Uterus (tissue), 4 donors: ENCODE results near the gene MYO1D. TPM values are rescaled to one million over a fixed set of nuclear protein-coding genes. Genes with fewer than 3 reads are reported as not detected.

Experiments used
- DNase-seq, 2 donors: peaks; one replicate each; pipeline ENCODE4 v3.0.0-alpha.2; 2019 to 2020
- H3K27ac ChIP-seq, 2 donors: fragments of 200-600 bp; sonication (generic); 1 replicate in 1 of 2; 2 replicates in 1 of 2; pipeline ENCODE4 v1.5.1; 2016 to 2018
- H3K27me3 ChIP-seq, 2 donors: fragments of 200-600 bp; sonication (generic); one replicate each; pipeline ENCODE4 v1.5.1; 2018 to 2019; ENCODE audit warnings: control low read depth in 1 of 2
- H3K36me3 ChIP-seq, 2 donors: fragments of 200-600 bp; sonication (generic); one replicate each; pipeline ENCODE4 v1.5.1; 2019; ENCODE audit warnings: control low read depth in 1 of 2
- H3K4me1 ChIP-seq, 2 donors: fragments of 200-600 bp; sonication (generic); one replicate each; pipeline ENCODE4 v1.5.1; 2018 to 2019; ENCODE audit warnings: control low read depth in 1 of 2
- H3K4me3 ChIP-seq, 2 donors: fragments of 200-600 bp; sonication (generic); 1 replicate in 1 of 2; 2 replicates in 1 of 2; pipeline ENCODE4 v1.5.1; 2018 to 2019; ENCODE audit warnings: mild to moderate bottlenecking in 1 of 2
- H3K9me3 ChIP-seq, 2 donors: fragments of 200-600 bp; sonication (generic); one replicate each; pipeline ENCODE4 v1.5.1; 2019; ENCODE audit warnings: control low read depth in 1 of 2
- CTCF ChIP-seq, 4 experiments: fragments of 200-600 bp in 2 of 4; fragments of 450-650 bp in 2 of 4; sonication (generic) in 2 of 4; IDR thresholded peaks; one replicate each; pipeline ENCODE4 v1.5.1; 2016 to 2019; ENCODE audit warnings: antibody characterized with exemption in 4 of 4, mild to moderate bottlenecking in 2 of 4, moderate library complexity in 1 of 4
- POLR2A ChIP-seq, 2 donors: fragments of 450-650 bp; IDR thresholded peaks; one replicate each; pipeline ENCODE4 v1.6.1; 2016; ENCODE audit warnings: antibody characterized with exemption in 2 of 2, mild to moderate bottlenecking in 1 of 2, moderate library complexity in 1 of 2
- intact Hi-C: fragments of 100-400 bp; cut with DNase I; formaldehyde crosslinking; loops from one replicate; pipeline ENCODE4 v1.15.1; 2023; ENCODE audit warnings: low total_unique reads
- total RNA-seq, 4 donors: library from RNA; depleted of rRNA in 3 of 4; stranded (reverse); fragments of >200 nt in 3 of 4; gene quantifications; one replicate each; pipeline versions ENCODE4 v1.1.0 to v1.2.4, GENCODE V29; 2014 to 2023
- donor health status: DM: yes; HTN: yes; CAD: no.

Gene MYO1D
- total RNA-seq, 4 donors from 2014 or later = 20.4 to 55.2 (median 30.6) TPM

- intact Hi-C loops = no loop called here
- Histone ChIP-seq H3K27ac (no peak overlapping the region), H3K36me3 (no peaks in the 10 kb centered on the region), H3K4me1 (peaks cover 0 to 7% of the 10 kb centered on the region in 2 donors), H3K4me3 (no peak overlapping the region), H3K27me3 (no peaks in the 10 kb centered on the region), H3K9me3 (no peaks in the 10 kb centered on the region)
- TF ChIP-seq POLR2A (IDR thresholded peaks at IDR 0.05) (no peak), CTCF (IDR thresholded peaks at IDR 0.05) (no peak)
- DNase-seq = no peak
Observed at GRCh38 chr17:32831223-32831622, 45.7 kb downstream of the MYO1D start.

GRCh38 chr17:32828822-32829221, 48.1 kb downstream of the MYO1D start:
- no peaks in the 10 kb centered on the region for H3K36me3 ChIP-seq
- H3K4me1 ChIP-seq = peaks cover 0 to 7% of the 10 kb centered on the region in 2 donors
- no peak for DNase-seq
- peak overlapping the region in 1 of 2 donors; percentile 21 for H3K27ac ChIP-seq
- intact Hi-C loops = no loop called here
- no peaks in the 10 kb centered on the region for H3K9me3 ChIP-seq
- no peaks in the 10 kb centered on the region for H3K27me3 ChIP-seq
- TF ChIP-seq CTCF (IDR thresholded peaks at IDR 0.05) (no peak), POLR2A (IDR thresholded peaks at IDR 0.05) (no peak)
- H3K4me3 ChIP-seq = no peak overlapping the region

GRCh38 chr17:32827227-32827626, 49.7 kb downstream of the MYO1D start:
- intact Hi-C loops = no loop called here
- H3K27ac ChIP-seq = peak overlapping the region in 1 of 2 donors; percentile 50

GRCh38 chr17:32826076-32826475, 50.8 kb downstream of the MYO1D start:
- Histone ChIP-seq H3K27me3 (no peaks in the 10 kb centered on the region), H3K36me3 (no peaks in the 10 kb centered on the region), H3K4me3 (no peak overlapping the region), H3K4me1 (peaks cover 0 to 7% of the 10 kb centered on the region in 2 donors), H3K9me3 (no peaks in the 10 kb centered on the region), H3K27ac (no peak overlapping the region)
- no peak for DNase-seq
- TF ChIP-seq CTCF (IDR thresholded peaks at IDR 0.05) (no peak), POLR2A (IDR thresholded peaks at IDR 0.05) (no peak)
- intact Hi-C loops = no loop called here

More at GRCh38 chr17:32827227-32827626, 49.7 kb downstream of the MYO1D start:
- no peak for TF ChIP-seq CTCF (IDR thresholded peaks at IDR 0.05)
- no peak for TF ChIP-seq POLR2A (IDR thresholded peaks at IDR 0.05)
- H3K4me3 ChIP-seq = no peak overlapping the region
- H3K27me3 ChIP-seq = no peaks in the 10 kb centered on the region
- peaks cover 0 to 7% of the 10 kb centered on the region in 2 donors for H3K4me1 ChIP-seq
- no peak for DNase-seq
- H3K36me3 ChIP-seq = no peaks in the 10 kb centered on the region
- H3K9me3 ChIP-seq = no peaks in the 10 kb centered on the region

- Histone ChIP-seq H3K27ac (peak overlapping the region in 1 of 2 donors; percentile 38), H3K4me3 (no peak overlapping the region), H3K9me3 (no peaks in the 10 kb centered on the region), H3K27me3 (no peaks in the 10 kb centered on the region), H3K4me1 (peaks cover 0 to 5% of the 10 kb centered on the region in 2 donors), H3K36me3 (no peaks in the 10 kb centered on the region)
- no peak for DNase-seq
- intact Hi-C loops = no loop called here
- TF ChIP-seq POLR2A (IDR thresholded peaks at IDR 0.05) = no peak
- no peak for TF ChIP-seq CTCF (IDR thresholded peaks at IDR 0.05)
Observed at GRCh38 chr17:32824334-32824733, 52.6 kb downstream of the MYO1D start.
